Hematopoietic multipotent progenitor cell (in vitro differentiated cells): ENCODE results near the gene PDPK1. TPM values are rescaled to one million over a fixed set of nuclear protein-coding genes. Genes with fewer than 3 reads are reported as not detected.

ENCODE experiments used
- small RNA-seq: library from RNA; depleted of rRNA; stranded (forward); fragments of <200 nt; gene quantifications from one replicate; pipeline ENCODE3, GENCODE V24; 2012
- total RNA-seq: library from RNA; depleted of rRNA; stranded (reverse); fragments of >200 nt; gene quantifications from one replicate; pipeline ENCODE4 v1.2.3, GENCODE V29; 2012

Gene PDPK1
- total RNA-seq, 1 donor, result 21.5 TPM

Small RNAs within 50 kb of the gene (small RNA-seq; reads per million reads assigned to genes)
- gene AC093525.1 (not detected), gene MIR3178 (not detected)

Other genes with a start within 250 kb of the PDPK1 start
- gene ABCA3, start 197.3 kb upstream of the PDPK1 start, total RNA-seq, result 8.1 TPM
- gene CCNF, start 108.6 kb upstream of the PDPK1 start, total RNA-seq, result 4.8 TPM
- gene TEDC2, start 77.9 kb upstream of the PDPK1 start, total RNA-seq, result 6.2 TPM
- under 0.01 TPM for gene NTN3, start 66.7 kb upstream of the PDPK1 start, total RNA-seq
- 21.5 TPM for gene TBC1D24, start 62.9 kb upstream of the PDPK1 start, total RNA-seq
- 80.8 TPM for gene ATP6V0C, start 24.1 kb upstream of the PDPK1 start, total RNA-seq
- gene AMDHD2, start 17.6 kb upstream of the PDPK1 start, total RNA-seq, result 41.5 TPM
- gene CEMP1, start 6.6 kb upstream of the PDPK1 start, total RNA-seq, result 0.27 TPM
- gene KCTD5, start 144.5 kb downstream of the PDPK1 start, total RNA-seq, result 19.4 TPM
- gene PRSS27, start 182.2 kb downstream of the PDPK1 start, total RNA-seq, result 3.2 TPM
- gene SRRM2, start 214.6 kb downstream of the PDPK1 start, total RNA-seq, result 130 TPM
- 263 TPM for gene ELOB, start 239.3 kb downstream of the PDPK1 start, total RNA-seq
- gene PRSS33, start 249.5 kb downstream of the PDPK1 start, total RNA-seq, result not detected